Measurements from ENCODE around the gene RBMS1. TPM values are rescaled to one million over a fixed set of nuclear protein-coding genes. Genes with fewer than 3 reads are reported as not detected.
"Not testable (repeated sequence)": the region's sequence is repeated elsewhere in the genome, so short reads cannot be mapped to it uniquely, and the experiment has no call there.

RBMS1 gene
- total RNA-seq, 1 donor from 2014 or later: 64.3 TPM

- DNase-seq: peak; percentile 48
These were observed 117.0 kb downstream of the RBMS1 start for GRCh38 chr2:160376576-160376975.

- DNase-seq: peak; percentile 56
These were observed 117.7 kb downstream of the RBMS1 start for GRCh38 chr2:160375802-160376469.

- DNase-seq: peak; percentile 27
These were observed 118.6 kb downstream of the RBMS1 start for GRCh38 chr2:160375037-160375436.

- DNase-seq: no peak
These were observed 119.9 kb downstream of the RBMS1 start for GRCh38 chr2:160373666-160374065.

- DNase-seq: peak; percentile 46
These were observed 120.3 kb downstream of the RBMS1 start for GRCh38 chr2:160373263-160373662.

GRCh38 chr2:160372585-160372984 is 121.0 kb downstream of the RBMS1 start:
- peak; percentile 75 for DNase-seq

- DNase-seq: peak; percentile 82
These were observed 121.6 kb downstream of the RBMS1 start for GRCh38 chr2:160372010-160372356.

- peak; percentile 84 for DNase-seq
These were observed 122.2 kb downstream of the RBMS1 start for GRCh38 chr2:160371251-160372009.

GRCh38 chr2:160368988-160369930 is 124.3 kb downstream of the RBMS1 start:
- peak; percentile 32 for DNase-seq

GRCh38 chr2:160367887-160368286 is 125.7 kb downstream of the RBMS1 start:
- DNase-seq: no peak

- DNase-seq: not testable (repeated sequence)
These were observed 126.5 kb downstream of the RBMS1 start for GRCh38 chr2:160367139-160367538.

GRCh38 chr2:160366474-160366873 is 127.1 kb downstream of the RBMS1 start:
- DNase-seq: no peak

GRCh38 chr2:160365716-160366367 is 127.8 kb downstream of the RBMS1 start:
- no peak for DNase-seq

GRCh38 chr2:160364364-160364763 is 129.2 kb downstream of the RBMS1 start:
- DNase-seq: no peak

- no peak for DNase-seq
These were observed 129.6 kb downstream of the RBMS1 start for GRCh38 chr2:160363961-160364360.

GRCh38 chr2:160363055-160363454 is 130.6 kb downstream of the RBMS1 start:
- DNase-seq: no peak

GRCh38 chr2:160362541-160362940 is 131.1 kb downstream of the RBMS1 start:
- no peak for DNase-seq

GRCh38 chr2:160362018-160362417 is 131.6 kb downstream of the RBMS1 start:
- DNase-seq: no peak

- DNase-seq: no peak
These were observed 133.4 kb downstream of the RBMS1 start for GRCh38 chr2:160360089-160360757.

GRCh38 chr2:160358046-160358445 is 135.6 kb downstream of the RBMS1 start:
- DNase-seq: peak; percentile 41

- DNase-seq: no peak
These were observed 137.1 kb downstream of the RBMS1 start for GRCh38 chr2:160356485-160356884.

GRCh38 chr2:160355080-160355479 is 138.5 kb downstream of the RBMS1 start:
- no peak for DNase-seq
